Inferior parietal cortex (tissue), 1 donor: Measurements from ENCODE around the gene ISOC2.
"Not testable (repeated sequence)": the region's sequence is repeated elsewhere in the genome, so short reads cannot be mapped to it uniquely, and the experiment has no call there.

Source experiments
- DNase-seq: peaks from one replicate; pipeline ENCODE4 v3.0.0-alpha.2; 2016; ENCODE audit errors: extremely low spot score

Gene ISOC2

GRCh38 chr19:55441692-55442321, 19.6 kb downstream of the ISOC2 start:
- DNase-seq: no peak

GRCh38 chr19:55441319-55441691, 20.1 kb downstream of the ISOC2 start:
- no peak for DNase-seq

GRCh38 chr19:55440411-55441105, 20.9 kb downstream of the ISOC2 start:
- DNase-seq: no peak

- no peak for DNase-seq
These were observed 22.4 kb downstream of the ISOC2 start for GRCh38 chr19:55439052-55439451.

GRCh38 chr19:55437410-55437809, 24.0 kb downstream of the ISOC2 start:
- no peak for DNase-seq

- no peak for DNase-seq
These were observed 24.6 kb downstream of the ISOC2 start for GRCh38 chr19:55436847-55437246.

GRCh38 chr19:55435020-55435419, 26.4 kb downstream of the ISOC2 start:
- no peak for DNase-seq

GRCh38 chr19:55434356-55434919, 27.0 kb downstream of the ISOC2 start:
- DNase-seq: no peak

- DNase-seq: no peak
These were observed 28.1 kb downstream of the ISOC2 start for GRCh38 chr19:55433292-55433691.

- DNase-seq: no peak
These were observed 29.0 kb downstream of the ISOC2 start for GRCh38 chr19:55432241-55432959.

- DNase-seq: no peak
These were observed 30.3 kb downstream of the ISOC2 start for GRCh38 chr19:55431183-55431582.

GRCh38 chr19:55426042-55426441, 35.4 kb downstream of the ISOC2 start:
- DNase-seq: peak; percentile 89

- no peak for DNase-seq
These were observed 36.9 kb downstream of the ISOC2 start for GRCh38 chr19:55424518-55424917.

- no peak for DNase-seq
These were observed 38.0 kb downstream of the ISOC2 start for GRCh38 chr19:55423225-55424005.

- not testable (repeated sequence) for DNase-seq
These were observed 40.2 kb downstream of the ISOC2 start for GRCh38 chr19:55421281-55421680.

GRCh38 chr19:55419624-55420236, 41.7 kb downstream of the ISOC2 start:
- DNase-seq: no peak

GRCh38 chr19:55419103-55419502, 42.3 kb downstream of the ISOC2 start:
- no peak for DNase-seq

- DNase-seq: peak; percentile 83
These were observed 43.3 kb downstream of the ISOC2 start for GRCh38 chr19:55418185-55418584.

GRCh38 chr19:55410168-55410567, 51.3 kb downstream of the ISOC2 start:
- no peak for DNase-seq

GRCh38 chr19:55409179-55409578, 52.3 kb downstream of the ISOC2 start:
- DNase-seq: not testable (repeated sequence)

- DNase-seq: no peak
These were observed 52.9 kb downstream of the ISOC2 start for GRCh38 chr19:55408533-55408872.
